DND-41 (cell line): ENCODE data around the gene ST7.

Experiments used
- ATAC-seq: fragments of 200-7000 bp; cut with Tn5 transposase; 3 replicates; pipeline ENCODE4 v1.9.1; 2021; ENCODE audit warnings: low read depth; ENCODE audit not compliant: insufficient read depth
- DNase-seq: peaks from one replicate; pipeline ENCODE4 v3.0.0-alpha.2; 2020
- H2AFZ ChIP-seq: 2 replicates; pipeline ENCODE4 v1.6.0; 2012; ENCODE audit warnings: low read depth, low read length
- H3K27ac ChIP-seq: 2 replicates; pipeline ENCODE4 v1.5.1; 2012; ENCODE audit warnings: low read length, inconsistent platforms
- H3K27me3 ChIP-seq: fragments of 200-600 bp; sonication (generic); 2 replicates; pipeline ENCODE4 v1.6.0; 2012; ENCODE audit warnings: low read length, mild to moderate bottlenecking, inconsistent platforms; ENCODE audit not compliant: insufficient read depth, poor library complexity
- H3K36me3 ChIP-seq: 2 replicates; pipeline ENCODE4 v1.5.1; 2012; ENCODE audit warnings: low read length, inconsistent platforms; ENCODE audit not compliant: insufficient read depth
- H3K4me1 ChIP-seq: 2 replicates; pipeline ENCODE4 v1.5.1; 2012; ENCODE audit warnings: mild to moderate bottlenecking, low read length; ENCODE audit not compliant: insufficient read depth
- H3K4me2 ChIP-seq: 2 replicates; pipeline ENCODE4 v1.6.0; 2012; ENCODE audit warnings: mild to moderate bottlenecking, moderate library complexity, low read length, inconsistent platforms; ENCODE audit not compliant: insufficient read depth
- H3K4me3 ChIP-seq, 2 experiments: fragments of 200-600 bp in 1 of 2; shearing (Covaris generic) in 1 of 2; 2 replicates each; pipeline ENCODE4 v1.5.1; 2012 to 2016; ENCODE audit warnings: inconsistent platforms in 2 of 2, low read length in 2 of 2, mild to moderate bottlenecking in 2 of 2, low read depth in 1 of 2, moderate library complexity in 1 of 2
- H3K79me2 ChIP-seq: 2 replicates; pipeline ENCODE4 v1.6.0; 2012; ENCODE audit warnings: low read length, inconsistent platforms; ENCODE audit not compliant: insufficient read depth
- H3K9ac ChIP-seq: 2 replicates; pipeline ENCODE4 v1.6.0; 2012; ENCODE audit warnings: low read depth, mild to moderate bottlenecking, inconsistent platforms, low read length, moderate library complexity
- H3K9me3 ChIP-seq: 2 replicates; pipeline ENCODE4 v1.5.1; 2012; ENCODE audit warnings: low read length, moderate library complexity, mild to moderate bottlenecking, inconsistent platforms; ENCODE audit not compliant: insufficient read depth, severe bottlenecking
- H4K20me1 ChIP-seq: 2 replicates; pipeline ENCODE4 v1.6.0; 2012; ENCODE audit warnings: low read length; ENCODE audit not compliant: insufficient read depth
- CTCF ChIP-seq: IDR thresholded peaks from 2 replicates; pipeline ENCODE4 v1.5.1; 2012; ENCODE audit warnings: borderline replicate concordance, low read length, moderate library complexity, mild to moderate bottlenecking; ENCODE audit not compliant: poor library complexity, severe bottlenecking; ENCODE audit errors: extremely low read depth
- EZH2 ChIP-seq: IDR thresholded peaks from 3 replicates; pipeline ENCODE4 v1.6.1; 2012; ENCODE audit warnings: borderline replicate concordance, low read depth, mild to moderate bottlenecking, moderate library complexity, low read length, inconsistent platforms; ENCODE audit not compliant: severe bottlenecking

Gene ST7

GRCh38 chr7:116953906-116954838 lies 871 bp downstream of the ST7 start:
- H3K27ac ChIP-seq = no peak overlapping the region
- no peak overlapping the region for H2AFZ ChIP-seq
- H3K36me3 ChIP-seq = no peaks in the 10 kb centered on the region
- H3K4me2 ChIP-seq = no peak overlapping the region
- ATAC-seq = no peak
- DNase-seq = no peak
- H3K79me2 ChIP-seq = no peaks in the 10 kb centered on the region
- peaks cover 8% of the 10 kb centered on the region for H3K27me3 ChIP-seq
- H3K9ac ChIP-seq = no peak overlapping the region
- no peaks in the 10 kb centered on the region for H4K20me1 ChIP-seq
- H3K4me3 ChIP-seq = no peak overlapping the region
- TF ChIP-seq CTCF (no peak), EZH2 (no peak)
- H3K4me1 ChIP-seq = no peaks in the 10 kb centered on the region
- H3K9me3 ChIP-seq = no peaks in the 10 kb centered on the region

- DNase-seq (no peak), ATAC-seq (no peak)
- Histone ChIP-seq H3K27me3 (peaks cover 14% of the 10 kb centered on the region), H2AFZ (no peak overlapping the region), H3K9me3 (no peaks in the 10 kb centered on the region), H3K4me1 (no peaks in the 10 kb centered on the region), H3K27ac (no peak overlapping the region), H3K9ac (no peak overlapping the region), H4K20me1 (no peaks in the 10 kb centered on the region), H3K79me2 (no peaks in the 10 kb centered on the region), H3K36me3 (no peaks in the 10 kb centered on the region), H3K4me2 (no peak overlapping the region), H3K4me3 (no peak overlapping the region)
- TF ChIP-seq EZH2 (no peak), CTCF (no peak)
These were observed 2.0 kb downstream of the ST7 start for GRCh38 chr7:116955340-116955739.

- Histone ChIP-seq H3K4me3 (no peak overlapping the region), H3K36me3 (no peaks in the 10 kb centered on the region), H3K9me3 (no peaks in the 10 kb centered on the region), H4K20me1 (no peaks in the 10 kb centered on the region), H3K9ac (no peak overlapping the region), H3K4me2 (no peak overlapping the region), H3K79me2 (no peaks in the 10 kb centered on the region), H2AFZ (no peak overlapping the region), H3K27me3 (peaks cover 15% of the 10 kb centered on the region), H3K4me1 (no peaks in the 10 kb centered on the region), H3K27ac (no peak overlapping the region)
- ATAC-seq = no peak
- DNase-seq = no peak
- TF ChIP-seq CTCF (no peak), EZH2 (no peak)
These were observed 2.6 kb downstream of the ST7 start for GRCh38 chr7:116955801-116956476.
